GM06990 (cell line): ENCODE data around the gene GPC6.

Source experiments
- DNase-seq: peaks from one replicate; pipeline ENCODE4 v3.0.0-alpha.2; 2011; ENCODE audit not compliant: insufficient read length; ENCODE audit errors: extremely low read depth
- H3K27me3 ChIP-seq: replicated peaks from 2 replicates; pipeline ENCODE4 v1.6.0; 2011; ENCODE audit warnings: low read length; ENCODE audit not compliant: control insufficient read depth, insufficient read depth
- H3K36me3 ChIP-seq: 2 replicates; pipeline ENCODE4 v1.5.1; 2011; ENCODE audit warnings: low read length; ENCODE audit not compliant: control insufficient read depth, insufficient read depth
- H3K4me3 ChIP-seq: replicated peaks from 2 replicates; pipeline ENCODE4 v1.5.1; 2011; ENCODE audit warnings: low read depth, mild to moderate bottlenecking, control low read depth, low read length
- CTCF ChIP-seq: IDR thresholded peaks from 2 replicates; pipeline ENCODE4 v1.5.1; 2011; ENCODE audit warnings: low read length, control low read depth, mild to moderate bottlenecking, inconsistent platforms; ENCODE audit not compliant: insufficient read depth, poor library complexity, severe bottlenecking

GPC6 gene

GRCh38 chr13:94174009-94174408 is 947.4 kb downstream of the GPC6 start:
- no peak for TF ChIP-seq CTCF
- no peaks in the 10 kb centered on the region for H3K27me3 ChIP-seq
- H3K4me3 ChIP-seq, result no peak overlapping the region
- H3K36me3 ChIP-seq, result no peaks in the 10 kb centered on the region
- no peak for DNase-seq

GRCh38 chr13:94175076-94175475 is 948.5 kb downstream of the GPC6 start:
- no peaks in the 10 kb centered on the region for H3K27me3 ChIP-seq
- no peak for TF ChIP-seq CTCF
- no peak overlapping the region for H3K4me3 ChIP-seq
- DNase-seq, result no peak
- H3K36me3 ChIP-seq, result no peaks in the 10 kb centered on the region

- DNase-seq, result no peak
- Histone ChIP-seq H3K36me3 (no peaks in the 10 kb centered on the region), H3K27me3 (no peaks in the 10 kb centered on the region), H3K4me3 (no peak overlapping the region)
- TF ChIP-seq CTCF, result no peak
Observed at GRCh38 chr13:94176561-94176960, 950.0 kb downstream of the GPC6 start.

- Histone ChIP-seq H3K4me3 (no peak overlapping the region), H3K36me3 (no peaks in the 10 kb centered on the region), H3K27me3 (no peaks in the 10 kb centered on the region)
- DNase-seq, result no peak
- no peak for TF ChIP-seq CTCF
Observed at GRCh38 chr13:94177041-94177440, 950.4 kb downstream of the GPC6 start.

- no peak for TF ChIP-seq CTCF
- no peaks in the 10 kb centered on the region for H3K27me3 ChIP-seq
- no peak for DNase-seq
- H3K36me3 ChIP-seq, result no peaks in the 10 kb centered on the region
- no peak overlapping the region for H3K4me3 ChIP-seq
Observed at GRCh38 chr13:94178625-94179244, 952.1 kb downstream of the GPC6 start.
